K562 (cell line): ENCODE results near the gene TFF1. TPM values are rescaled to one million over a fixed set of nuclear protein-coding genes. Genes with fewer than 3 reads are reported as not detected.

Experiments used
- BRD9 ChIP-seq: fragments of 450-650 bp; IDR thresholded peaks from 2 replicates; pipeline ENCODE4 v1.6.1; 2018; ENCODE audit warnings: low read depth; ENCODE audit not compliant: partially characterized antibody
- ESRRA ChIP-seq: fragments of 450-650 bp; IDR thresholded peaks from 2 replicates; pipeline ENCODE4 v1.6.1; 2014; ENCODE audit warnings: low read depth, mild to moderate bottlenecking, moderate library complexity, borderline replicate concordance
- FOXK1 ChIP-seq: sonication (generic); formaldehyde crosslinking; IDR thresholded peaks from 2 replicates; pipeline ENCODE4 v1.8.0; 2022; ENCODE audit warnings: missing genetic modification reagents, mild to moderate bottlenecking, borderline replicate concordance
- KLF13 ChIP-seq: fragments of 450-650 bp; IDR thresholded peaks from 2 replicates; pipeline ENCODE4 v1.6.1; 2016; ENCODE audit warnings: missing genetic modification characterization, low read depth, mild to moderate bottlenecking, missing compliant biosample characterization, moderate library complexity, borderline replicate concordance
- KLF6 ChIP-seq: fragments of 250-450 bp; sonication (Bioruptor Pico); IDR thresholded peaks from 2 replicates; pipeline ENCODE4 v1.4.0; 2020; ENCODE audit warnings: mild to moderate bottlenecking, moderate library complexity, borderline replicate concordance
- MCM3 ChIP-seq: fragments of 450-650 bp; IDR thresholded peaks from 2 replicates; pipeline ENCODE4 v1.6.1; 2016
- NRF1 ChIP-seq, 2 experiments: fragments of 450-650 bp; IDR thresholded peaks in 1 of 2; conservative IDR thresholded peaks in 1 of 2; 2 replicates each; pipeline ENCODE4 v1.6.1; 2014; ENCODE audit warnings: mild to moderate bottlenecking in 2 of 2
- POLR2B ChIP-seq: fragments of 450-650 bp; IDR thresholded peaks from 2 replicates; pipeline ENCODE4 v1.6.1; 2018; ENCODE audit warnings: low read depth; ENCODE audit not compliant: partially characterized antibody
- RBM17 ChIP-seq: fragments of 200-400 bp; formaldehyde crosslinking; IDR thresholded peaks from 2 replicates; pipeline ENCODE4 v1.6.1; 2017; ENCODE audit warnings: low read depth, mild to moderate bottlenecking, low read length, borderline replicate concordance
- SOX6 ChIP-seq: fragments of 450-650 bp; IDR thresholded peaks from 2 replicates; pipeline ENCODE4 v1.6.1; 2014; ENCODE audit warnings: mild to moderate bottlenecking
- SPI1 ChIP-seq: IDR thresholded peaks from 2 replicates; pipeline ENCODE4 v1.6.1; 2011; ENCODE audit warnings: low read depth, low read length, control low read depth, borderline replicate concordance
- TAF7 ChIP-seq: fragments of 450-650 bp; IDR thresholded peaks from 2 replicates; pipeline ENCODE4 v1.6.1; 2016; ENCODE audit warnings: missing genetic modification characterization, missing compliant biosample characterization
- TBP ChIP-seq: optimal IDR thresholded peaks from 2 replicates; pipeline ENCODE3; 2011; ENCODE audit warnings: low read depth, low read length, improper control_type of control experiment
- ZEB2 ChIP-seq: fragments of 450-650 bp; IDR thresholded peaks from 2 replicates; pipeline ENCODE4 v1.6.1; 2016
- ZNF778 ChIP-seq: fragments of 450-650 bp; formaldehyde crosslinking; IDR thresholded peaks from 2 replicates; pipeline ENCODE4 v1.4.0; 2020; ENCODE audit warnings: mild to moderate bottlenecking, moderate library complexity
- polyA plus RNA-seq, 8 experiments: library from polyadenylated mRNA; depleted of rRNA in 4 of 8; stranded (reverse) in 5 of 8; unstranded in 3 of 8; fragments of >200 nt; fragmentation: Nextera tagmentation in 2 of 8; fragmentation: Illumina TruSeq in 1 of 8; extraction: Ambion mirVana in 2 of 8; extraction: Trizol in 1 of 8; gene quantifications; 2 replicates each; pipeline versions ENCODE4 v1.2.1 to v1.2.3, GENCODE V29; 2011 to 2014; ENCODE audit warnings: inconsistent platforms in 1 of 8, missing spikeins in 1 of 8
- total RNA-seq, 7 experiments: library from RNA; depleted of rRNA in 6 of 7; stranded (reverse); fragments of >200 nt in 6 of 7; fragmentation: Illumina TruSeq in 2 of 7; extraction: Trizol in 2 of 7; gene quantifications; 2 replicates each; pipeline versions ENCODE4 v1.2.1 to v1.2.3, GENCODE V29; 2011 to 2021; ENCODE audit warnings: low replicate concordance in 1 of 7
- TF ChIP-seq, protein P1 (sequence below): fragments of 450-650 bp; IDR thresholded peaks from 2 replicates; pipeline ENCODE4 v1.6.1; 2016; ENCODE audit warnings: low read depth, mild to moderate bottlenecking, moderate library complexity
- TF ChIP-seq, protein P2 (sequence below): sonication (generic); IDR thresholded peaks from 2 replicates; pipeline ENCODE4 v1.6.1; 2016
- TF ChIP-seq, protein P3 (sequence below): sonication (generic); formaldehyde crosslinking; IDR thresholded peaks from 2 replicates; pipeline ENCODE4 v1.8.0; 2022; ENCODE audit warnings: mild to moderate bottlenecking, missing genetic modification reagents
- TF ChIP-seq, protein P4 (sequence below), 2 experiments: fragments of 450-650 bp; formaldehyde crosslinking in 1 of 2; IDR thresholded peaks; 2 replicates each; pipeline versions ENCODE4 v1.4.0 to v1.6.1; 2014 to 2020; ENCODE audit warnings: mild to moderate bottlenecking in 2 of 2, borderline replicate concordance in 1 of 2, low read depth in 1 of 2

TFF1 gene
- total and polyA plus RNA-seq, 9 of the 15 experiments (the other 6 are each of a cell fraction or from before 2014, with no cell fraction given): 0.31 TPM; not detected in 8

DNA sequence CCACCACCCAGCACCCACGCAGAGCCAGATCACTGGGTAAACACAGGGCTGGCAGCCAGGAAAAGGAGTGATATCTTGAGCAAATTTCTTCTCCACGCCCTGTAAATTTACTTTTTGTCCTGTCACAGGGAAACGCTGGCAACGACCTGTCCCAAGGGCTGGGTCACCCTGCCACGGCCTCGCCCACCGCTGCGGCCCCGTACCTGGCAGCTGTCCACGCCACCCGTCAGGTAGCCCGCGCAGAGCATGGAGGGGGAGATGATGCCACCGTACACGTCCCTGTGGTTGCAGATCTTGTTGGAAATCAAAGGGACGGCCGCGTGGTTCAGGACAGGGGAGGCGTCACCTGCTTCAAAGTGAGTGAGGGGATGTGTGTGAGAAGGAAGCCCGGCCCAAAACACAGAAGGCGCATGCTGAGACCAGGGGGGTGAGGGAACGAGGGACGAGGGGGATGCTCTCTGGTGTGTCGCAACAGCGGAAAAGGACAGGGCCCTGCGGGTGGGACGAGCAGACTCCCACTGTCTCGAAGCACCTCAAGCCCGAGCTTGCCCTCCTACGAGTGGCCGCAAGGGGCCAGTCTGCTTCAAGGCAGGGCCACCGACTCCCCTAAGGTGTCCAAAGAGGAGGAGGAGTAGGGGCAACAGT is 10.1 kb upstream of the TFF1 start (continued):
- no peak for TF ChIP-seq NRF1 (conservative IDR thresholded peaks at IDR 0.05 in 1 of 2, IDR thresholded peaks at IDR 0.05 in 1 of 2)
- TF ChIP-seq BRD9: no peak
- TF ChIP-seq POLR2B: no peak
- TF ChIP-seq, protein P1, sequence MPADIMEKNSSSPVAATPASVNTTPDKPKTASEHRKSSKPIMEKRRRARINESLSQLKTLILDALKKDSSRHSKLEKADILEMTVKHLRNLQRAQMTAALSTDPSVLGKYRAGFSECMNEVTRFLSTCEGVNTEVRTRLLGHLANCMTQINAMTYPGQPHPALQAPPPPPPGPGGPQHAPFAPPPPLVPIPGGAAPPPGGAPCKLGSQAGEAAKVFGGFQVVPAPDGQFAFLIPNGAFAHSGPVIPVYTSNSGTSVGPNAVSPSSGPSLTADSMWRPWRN: no peak
- TF ChIP-seq TBP: no peak
- no peak for TF ChIP-seq RBM17
- TF ChIP-seq ZEB2: no peak
- no peak for TF ChIP-seq KLF6
- no peak for TF ChIP-seq SPI1
- TF ChIP-seq ZNF778 (CRISPR knock-in tag): no peak
- TF ChIP-seq SOX6: no peak
- TF ChIP-seq, protein P2, sequence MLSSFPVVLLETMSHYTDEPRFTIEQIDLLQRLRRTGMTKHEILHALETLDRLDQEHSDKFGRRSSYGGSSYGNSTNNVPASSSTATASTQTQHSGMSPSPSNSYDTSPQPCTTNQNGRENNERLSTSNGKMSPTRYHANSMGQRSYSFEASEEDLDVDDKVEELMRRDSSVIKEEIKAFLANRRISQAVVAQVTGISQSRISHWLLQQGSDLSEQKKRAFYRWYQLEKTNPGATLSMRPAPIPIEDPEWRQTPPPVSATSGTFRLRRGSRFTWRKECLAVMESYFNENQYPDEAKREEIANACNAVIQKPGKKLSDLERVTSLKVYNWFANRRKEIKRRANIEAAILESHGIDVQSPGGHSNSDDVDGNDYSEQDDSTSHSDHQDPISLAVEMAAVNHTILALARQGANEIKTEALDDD: no peak
- no peak for TF ChIP-seq FOXK1 (CRISPR knock-in tag)
- TF ChIP-seq, protein P3, sequence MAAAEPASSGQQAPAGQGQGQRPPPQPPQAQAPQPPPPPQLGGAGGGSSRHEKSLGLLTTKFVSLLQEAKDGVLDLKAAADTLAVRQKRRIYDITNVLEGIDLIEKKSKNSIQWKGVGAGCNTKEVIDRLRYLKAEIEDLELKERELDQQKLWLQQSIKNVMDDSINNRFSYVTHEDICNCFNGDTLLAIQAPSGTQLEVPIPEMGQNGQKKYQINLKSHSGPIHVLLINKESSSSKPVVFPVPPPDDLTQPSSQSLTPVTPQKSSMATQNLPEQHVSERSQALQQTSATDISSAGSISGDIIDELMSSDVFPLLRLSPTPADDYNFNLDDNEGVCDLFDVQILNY (CRISPR knock-in tag): no peak
- TF ChIP-seq, protein P4, sequence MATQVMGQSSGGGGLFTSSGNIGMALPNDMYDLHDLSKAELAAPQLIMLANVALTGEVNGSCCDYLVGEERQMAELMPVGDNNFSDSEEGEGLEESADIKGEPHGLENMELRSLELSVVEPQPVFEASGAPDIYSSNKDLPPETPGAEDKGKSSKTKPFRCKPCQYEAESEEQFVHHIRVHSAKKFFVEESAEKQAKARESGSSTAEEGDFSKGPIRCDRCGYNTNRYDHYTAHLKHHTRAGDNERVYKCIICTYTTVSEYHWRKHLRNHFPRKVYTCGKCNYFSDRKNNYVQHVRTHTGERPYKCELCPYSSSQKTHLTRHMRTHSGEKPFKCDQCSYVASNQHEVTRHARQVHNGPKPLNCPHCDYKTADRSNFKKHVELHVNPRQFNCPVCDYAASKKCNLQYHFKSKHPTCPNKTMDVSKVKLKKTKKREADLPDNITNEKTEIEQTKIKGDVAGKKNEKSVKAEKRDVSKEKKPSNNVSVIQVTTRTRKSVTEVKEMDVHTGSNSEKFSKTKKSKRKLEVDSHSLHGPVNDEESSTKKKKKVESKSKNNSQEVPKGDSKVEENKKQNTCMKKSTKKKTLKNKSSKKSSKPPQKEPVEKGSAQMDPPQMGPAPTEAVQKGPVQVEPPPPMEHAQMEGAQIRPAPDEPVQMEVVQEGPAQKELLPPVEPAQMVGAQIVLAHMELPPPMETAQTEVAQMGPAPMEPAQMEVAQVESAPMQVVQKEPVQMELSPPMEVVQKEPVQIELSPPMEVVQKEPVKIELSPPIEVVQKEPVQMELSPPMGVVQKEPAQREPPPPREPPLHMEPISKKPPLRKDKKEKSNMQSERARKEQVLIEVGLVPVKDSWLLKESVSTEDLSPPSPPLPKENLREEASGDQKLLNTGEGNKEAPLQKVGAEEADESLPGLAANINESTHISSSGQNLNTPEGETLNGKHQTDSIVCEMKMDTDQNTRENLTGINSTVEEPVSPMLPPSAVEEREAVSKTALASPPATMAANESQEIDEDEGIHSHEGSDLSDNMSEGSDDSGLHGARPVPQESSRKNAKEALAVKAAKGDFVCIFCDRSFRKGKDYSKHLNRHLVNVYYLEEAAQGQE (IDR thresholded peaks at IDR 0.05; ENCODE audit: borderline replicate concordance): peak; percentile 65; the same call in 1 of the 2 replicates
- TF ChIP-seq, protein P4 (CRISPR knock-in tag; IDR thresholded peaks at IDR 0.05; ENCODE audit: low read depth): no peak
- TF ChIP-seq TAF7 (tag): no peak
- TF ChIP-seq KLF13 (tag): no peak
- no peak for TF ChIP-seq ESRRA
- no peak for TF ChIP-seq MCM3
